ENCODE results near the gene P2RY6.
"Not testable (repeated sequence)": the region's sequence is repeated elsewhere in the genome, so short reads cannot be mapped to it uniquely, and the experiment has no call there.

The P2RY6 gene

GRCh38 chr11:73271936-73272679 lies at the start of gene P2RY6:
Gene P2RY6, plus strand, starts transcription at chr11:73272338. Its CDS starts 24,181 bp downstream, at chr11:73296519.
- DNase-seq = no peak

GRCh38 chr11:73223998-73224730 lies 48.0 kb upstream of the P2RY6 start:
- no peak for DNase-seq

- DNase-seq = no peak
Observed at GRCh38 chr11:73225001-73225686, 47.0 kb upstream of the P2RY6 start.

GRCh38 chr11:73225851-73226250 lies 46.3 kb upstream of the P2RY6 start:
- no peak for DNase-seq

- DNase-seq = no peak
Observed at GRCh38 chr11:73226297-73227006, 45.7 kb upstream of the P2RY6 start.

- no peak for DNase-seq
Observed at GRCh38 chr11:73227571-73228211, 44.4 kb upstream of the P2RY6 start.

GRCh38 chr11:73228268-73229134 lies 43.6 kb upstream of the P2RY6 start:
- peak; percentile 7 for DNase-seq

- DNase-seq = peak; percentile 81
Observed at GRCh38 chr11:73229321-73229895, 42.7 kb upstream of the P2RY6 start.

GRCh38 chr11:73229896-73230875 lies 42.0 kb upstream of the P2RY6 start:
- DNase-seq = peak; percentile 35

GRCh38 chr11:73230931-73231330 lies 41.2 kb upstream of the P2RY6 start:
- no peak for DNase-seq

- not testable (repeated sequence) for DNase-seq
Observed at GRCh38 chr11:73232487-73232886, 39.7 kb upstream of the P2RY6 start.

- no peak for DNase-seq
Observed at GRCh38 chr11:73233211-73233610, 38.9 kb upstream of the P2RY6 start.

GRCh38 chr11:73233692-73234470 lies 38.3 kb upstream of the P2RY6 start:
- no peak for DNase-seq

- DNase-seq = no peak
Observed at GRCh38 chr11:73234471-73235181, 37.5 kb upstream of the P2RY6 start.

GRCh38 chr11:73235236-73235786 lies 36.8 kb upstream of the P2RY6 start:
- no peak for DNase-seq

GRCh38 chr11:73236205-73236765 lies 35.9 kb upstream of the P2RY6 start:
- DNase-seq = no peak

GRCh38 chr11:73236854-73237253 lies 35.3 kb upstream of the P2RY6 start:
- peak; percentile 67 for DNase-seq
